Measurements from ENCODE around the gene PNMA8B.

DNA sequence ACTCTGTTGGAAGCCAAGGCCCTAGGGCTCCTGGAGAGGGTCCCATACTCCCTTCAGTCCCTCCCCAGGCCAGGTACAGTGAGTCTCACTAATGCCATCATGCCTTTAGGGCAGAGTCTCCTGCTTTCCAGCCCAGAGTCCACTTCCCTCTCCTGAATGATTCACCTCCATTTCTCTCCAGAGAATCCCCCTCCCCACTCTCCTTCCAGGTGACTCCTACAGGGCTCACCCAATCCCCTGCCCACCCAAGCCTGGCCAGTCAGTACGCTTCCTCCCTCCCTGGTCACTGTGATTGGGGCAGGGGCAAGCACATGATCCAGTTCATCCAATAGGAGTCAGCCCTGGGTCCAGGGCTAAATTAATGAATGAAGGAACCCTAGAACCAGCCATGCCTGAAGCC, 35.0 kb upstream of the PNMA8B start:
- TF ChIP-seq, protein P1, sequence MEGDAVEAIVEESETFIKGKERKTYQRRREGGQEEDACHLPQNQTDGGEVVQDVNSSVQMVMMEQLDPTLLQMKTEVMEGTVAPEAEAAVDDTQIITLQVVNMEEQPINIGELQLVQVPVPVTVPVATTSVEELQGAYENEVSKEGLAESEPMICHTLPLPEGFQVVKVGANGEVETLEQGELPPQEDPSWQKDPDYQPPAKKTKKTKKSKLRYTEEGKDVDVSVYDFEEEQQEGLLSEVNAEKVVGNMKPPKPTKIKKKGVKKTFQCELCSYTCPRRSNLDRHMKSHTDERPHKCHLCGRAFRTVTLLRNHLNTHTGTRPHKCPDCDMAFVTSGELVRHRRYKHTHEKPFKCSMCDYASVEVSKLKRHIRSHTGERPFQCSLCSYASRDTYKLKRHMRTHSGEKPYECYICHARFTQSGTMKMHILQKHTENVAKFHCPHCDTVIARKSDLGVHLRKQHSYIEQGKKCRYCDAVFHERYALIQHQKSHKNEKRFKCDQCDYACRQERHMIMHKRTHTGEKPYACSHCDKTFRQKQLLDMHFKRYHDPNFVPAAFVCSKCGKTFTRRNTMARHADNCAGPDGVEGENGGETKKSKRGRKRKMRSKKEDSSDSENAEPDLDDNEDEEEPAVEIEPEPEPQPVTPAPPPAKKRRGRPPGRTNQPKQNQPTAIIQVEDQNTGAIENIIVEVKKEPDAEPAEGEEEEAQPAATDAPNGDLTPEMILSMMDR (IDR thresholded peaks at IDR 0.05), result no peak
- TF ChIP-seq POLR2AphosphoS5 (IDR thresholded peaks at IDR 0.05; ENCODE audit: low read depth, low read length) (no peak), SIN3A (IDR thresholded peaks at IDR 0.05; ENCODE audit: borderline replicate concordance, insufficient read depth, low read depth, low read length) (no peak)

Measured in Panc1 (cell line).